ENCODE measurements around the gene NFKBIA. TPM values are rescaled to one million over a fixed set of nuclear protein-coding genes. Genes with fewer than 3 reads are reported as not detected.

The NFKBIA gene
- total RNA-seq, 4 donors from 2014 or later = 139 to 441 (median 298) TPM

DNA sequence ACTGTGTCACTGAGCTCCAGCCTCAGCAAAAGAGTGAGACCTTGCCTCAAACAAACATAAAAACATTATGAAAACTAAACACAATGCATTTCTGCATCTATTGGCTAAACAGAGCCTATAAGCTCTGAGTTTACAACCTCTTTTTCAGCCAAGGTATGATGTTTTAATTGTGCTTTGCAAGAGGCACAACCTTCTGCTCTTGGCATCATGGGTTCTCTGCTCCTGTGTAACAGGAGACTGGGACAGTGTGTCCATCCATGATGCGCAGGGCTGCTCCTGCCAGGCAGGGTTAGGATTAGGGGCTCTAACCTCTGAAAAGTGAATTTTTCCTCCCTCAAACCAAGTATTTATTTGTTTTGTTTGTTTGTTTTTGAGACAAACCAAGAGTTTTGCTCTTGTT, 5.0 kb upstream of the NFKBIA start:
- no peak overlapping the region for H3K27ac ChIP-seq
- no peak overlapping the region for H3K4me3 ChIP-seq
- H3K9me3 ChIP-seq = no peaks in the 10 kb centered on the region
- intact Hi-C loops (cut with DNase I) = loop anchor here (5.0 kb wide), 1 partner anchor 122 kb away; no protein-coding TSS in a partner anchor
- no peak for TF ChIP-seq POLR2A (IDR thresholded peaks at IDR 0.05)
- TF ChIP-seq, protein P1, sequence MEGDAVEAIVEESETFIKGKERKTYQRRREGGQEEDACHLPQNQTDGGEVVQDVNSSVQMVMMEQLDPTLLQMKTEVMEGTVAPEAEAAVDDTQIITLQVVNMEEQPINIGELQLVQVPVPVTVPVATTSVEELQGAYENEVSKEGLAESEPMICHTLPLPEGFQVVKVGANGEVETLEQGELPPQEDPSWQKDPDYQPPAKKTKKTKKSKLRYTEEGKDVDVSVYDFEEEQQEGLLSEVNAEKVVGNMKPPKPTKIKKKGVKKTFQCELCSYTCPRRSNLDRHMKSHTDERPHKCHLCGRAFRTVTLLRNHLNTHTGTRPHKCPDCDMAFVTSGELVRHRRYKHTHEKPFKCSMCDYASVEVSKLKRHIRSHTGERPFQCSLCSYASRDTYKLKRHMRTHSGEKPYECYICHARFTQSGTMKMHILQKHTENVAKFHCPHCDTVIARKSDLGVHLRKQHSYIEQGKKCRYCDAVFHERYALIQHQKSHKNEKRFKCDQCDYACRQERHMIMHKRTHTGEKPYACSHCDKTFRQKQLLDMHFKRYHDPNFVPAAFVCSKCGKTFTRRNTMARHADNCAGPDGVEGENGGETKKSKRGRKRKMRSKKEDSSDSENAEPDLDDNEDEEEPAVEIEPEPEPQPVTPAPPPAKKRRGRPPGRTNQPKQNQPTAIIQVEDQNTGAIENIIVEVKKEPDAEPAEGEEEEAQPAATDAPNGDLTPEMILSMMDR (IDR thresholded peaks at IDR 0.05) = no peak
- H3K4me1 ChIP-seq = peaks cover 15 to 56% (median 19%) of the 10 kb centered on the region in 3 donors
- no peaks in the 10 kb centered on the region for H3K36me3 ChIP-seq
- H3K27me3 ChIP-seq = no peaks in the 10 kb centered on the region
- DNase-seq = no peak
- 100% methylated on average over 1 of the region's 1 CpG for WGBS, 2 donors

DNA sequence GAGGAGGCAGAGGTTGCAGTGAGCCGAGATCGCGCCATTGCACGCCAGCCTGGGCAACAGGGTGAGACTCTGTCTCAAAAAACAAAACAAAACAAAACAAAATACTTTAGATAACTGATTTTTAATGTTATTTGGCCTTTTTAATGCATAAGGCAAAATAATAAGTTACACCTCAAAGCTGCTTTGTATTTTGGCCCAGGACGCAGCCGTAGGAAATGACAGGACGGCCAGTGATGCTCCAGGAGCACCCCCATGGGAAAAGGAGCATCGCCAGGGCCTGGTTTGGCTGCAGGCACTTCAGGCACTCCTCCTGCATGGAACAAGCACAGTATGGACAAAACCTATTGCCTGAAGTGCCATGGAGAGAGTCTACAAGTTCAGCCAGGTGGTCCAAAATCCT, 3.5 kb upstream of the NFKBIA start:
- no peak overlapping the region for H3K27ac ChIP-seq
- 90 to 94% methylated on average over 8 of the region's 8 CpGs for WGBS, 2 donors
- DNase-seq = no peak

GRCh38 chr14:35407306-35407630, 2.7 kb upstream of the NFKBIA start:
- intact Hi-C loops (cut with DNase I) = loop anchor here (5.0 kb wide), 1 partner anchor 120 kb away; no protein-coding TSS in a partner anchor
- Histone ChIP-seq H3K4me1 (peaks cover 15 to 56% (median 19%) of the 10 kb centered on the region in 3 donors), H3K27ac (peak overlapping the region in 3 of 4 donors; percentile 45 to 68 (median 50)), H3K36me3 (peaks cover 11 to 14% (median 14%) of the 10 kb centered on the region in 3 donors), H3K27me3 (no peaks in the 10 kb centered on the region), H3K4me3 (no peak overlapping the region), H3K9me3 (no peaks in the 10 kb centered on the region)
- no peak for DNase-seq
- TF ChIP-seq, protein P1 (IDR thresholded peaks at IDR 0.05) = no peak
- TF ChIP-seq POLR2A (IDR thresholded peaks at IDR 0.05) = no peak
- WGBS, 2 donors = 0 to 20% methylated on average over 1 of the region's 1 CpG

More for the DNA sequence above, 3.5 kb upstream of the NFKBIA start:
- Histone ChIP-seq H3K4me1 (peaks cover 15 to 51% (median 19%) of the 10 kb centered on the region in 3 donors), H3K9me3 (no peaks in the 10 kb centered on the region), H3K4me3 (no peak overlapping the region), H3K27me3 (no peaks in the 10 kb centered on the region), H3K36me3 (peaks cover 3 to 7% (median 6%) of the 10 kb centered on the region in 3 donors)
- TF ChIP-seq POLR2A (IDR thresholded peaks at IDR 0.05) = no peak
- intact Hi-C loops (cut with DNase I) = loop anchor here (5.0 kb wide), 1 partner anchor 121 kb away; no protein-coding TSS in a partner anchor

DNA sequence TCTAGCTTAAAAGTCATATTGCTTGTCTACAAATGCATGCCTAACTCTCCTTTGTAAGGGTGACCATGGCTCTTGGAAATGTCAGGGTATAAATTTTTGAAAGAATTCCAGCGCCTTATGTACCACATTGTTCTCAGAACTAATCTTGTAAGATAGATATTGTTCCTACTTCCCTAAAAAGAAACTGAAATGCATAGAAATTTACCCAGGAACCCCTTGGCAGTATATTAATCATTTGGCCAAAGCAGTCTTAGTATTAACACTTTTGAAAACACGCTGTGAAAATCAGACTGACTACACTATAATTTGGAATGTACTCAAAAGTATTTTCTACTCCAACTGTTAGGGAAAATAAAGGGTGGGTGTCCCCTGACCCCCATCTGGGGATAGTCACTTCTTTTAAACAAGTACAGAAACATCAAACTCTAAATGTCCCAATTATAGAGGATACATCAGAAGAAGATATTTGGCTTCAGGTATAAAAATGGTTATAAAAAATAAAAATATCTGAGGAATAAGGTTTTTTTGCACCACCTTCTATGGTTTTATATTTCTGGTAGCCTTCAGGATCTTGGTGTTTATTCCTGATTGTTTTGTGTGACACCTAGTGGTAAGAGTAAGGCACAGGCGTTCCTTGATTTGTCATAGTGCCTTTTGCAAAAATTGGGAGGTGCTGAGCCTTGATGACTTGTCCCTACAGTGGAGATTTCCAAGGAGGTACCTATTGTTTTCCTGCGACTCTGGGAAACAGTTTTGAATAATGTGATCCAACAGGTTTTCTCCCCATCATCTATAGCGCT, 2.2 kb upstream of the NFKBIA start:
- H3K36me3 ChIP-seq = peaks cover 13 to 20% (median 18%) of the 10 kb centered on the region in 3 donors
- intact Hi-C loops (cut with DNase I) = loop anchor here (5.0 kb wide), 1 partner anchor 119 kb away; no protein-coding TSS in a partner anchor
- TF ChIP-seq, protein P1 (IDR thresholded peaks at IDR 0.05) = peak; percentile 48 to 92 (median 88)
- TF ChIP-seq POLR2A (IDR thresholded peaks at IDR 0.05) = no peak
- H3K9me3 ChIP-seq = no peaks in the 10 kb centered on the region
- no peak overlapping the region for H3K4me3 ChIP-seq
- H3K27ac ChIP-seq = peak overlapping the region in 3 of 4 donors; percentile 45 to 100 (median 95)
- no peaks in the 10 kb centered on the region for H3K27me3 ChIP-seq
- 5 to 12% methylated on average over 5 of the region's 5 CpGs for WGBS, 2 donors
- no peak for DNase-seq
- peaks cover 15 to 62% (median 19%) of the 10 kb centered on the region in 3 donors for H3K4me1 ChIP-seq

- peak overlapping the region in 3 of 4 donors; percentile 66 to 99 (median 92) for H3K4me3 ChIP-seq
- peak overlapping the region in 3 of 4 donors; percentile 95 to 100 (median 100) for H3K27ac ChIP-seq
- TF ChIP-seq, protein P1 (IDR thresholded peaks at IDR 0.05) = no peak
- no peak for TF ChIP-seq POLR2A (IDR thresholded peaks at IDR 0.05)
- H3K4me1 ChIP-seq = peaks cover 20 to 66% (median 20%) of the 10 kb centered on the region in 3 donors
- WGBS, 2 donors = 39 to 40% methylated on average over 2 of the region's 2 CpGs
- DNase-seq = no peak
- intact Hi-C loops (cut with DNase I) = loop anchor here (5.0 kb wide), 1 partner anchor 119 kb away; no protein-coding TSS in a partner anchor
- no peaks in the 10 kb centered on the region for H3K27me3 ChIP-seq
- H3K9me3 ChIP-seq = no peaks in the 10 kb centered on the region
- peaks cover 15 to 26% (median 24%) of the 10 kb centered on the region in 3 donors for H3K36me3 ChIP-seq
Measured at GRCh38 chr14:35406090-35406489, 1.5 kb upstream of the NFKBIA start.
